Thoracic aorta (tissue), 2 donors: ENCODE data around the gene CUX1. TPM values are rescaled to one million over a fixed set of nuclear protein-coding genes. Genes with fewer than 3 reads are reported as not detected.

Source experiments
- ATAC-seq: fragments of 150-250 bp; one replicate; pipeline ENCODE4 v1.8.0; 2017; ENCODE audit warnings: low read depth; ENCODE audit not compliant: insufficient number of reproducible peaks, low FRiP score
- DNase-seq: peaks from one replicate; pipeline ENCODE4 v3.0.0-alpha.2; 2020; ENCODE audit warnings: low spot score
- H3K27ac ChIP-seq, 2 donors: fragments of 200-600 bp; sonication (generic); 1 replicate in 1 of 2; 2 replicates in 1 of 2; pipeline ENCODE4 v1.5.1; 2016; ENCODE audit warnings: mild to moderate bottlenecking in 2 of 2, moderate library complexity in 2 of 2
- H3K27me3 ChIP-seq: fragments of 200-600 bp; sonication (generic); replicated peaks from 2 replicates; pipeline ENCODE4 v1.6.0; 2016; ENCODE audit warnings: mild to moderate bottlenecking; ENCODE audit not compliant: insufficient read depth
- H3K36me3 ChIP-seq: fragments of 200-600 bp; sonication (generic); one replicate; pipeline ENCODE4 v1.5.1; 2016
- H3K4me1 ChIP-seq, 2 donors: fragments of 200-600 bp; sonication (generic); 1 replicate in 1 of 2; 2 replicates in 1 of 2; pipeline versions ENCODE4 v1.5.1 to v1.6.0; 2016; ENCODE audit warnings: low read depth in 2 of 2, mild to moderate bottlenecking in 1 of 2; ENCODE audit not compliant: control insufficient read depth in 1 of 2
- H3K4me3 ChIP-seq: fragments of 200-600 bp; sonication (generic); 2 replicates; pipeline ENCODE4 v1.5.1; 2016; ENCODE audit warnings: mild to moderate bottlenecking
- H3K9me3 ChIP-seq: fragments of 200-600 bp; sonication (generic); 2 replicates; pipeline ENCODE4 v1.5.1; 2016
- CTCF ChIP-seq: fragments of 200-600 bp; sonication (generic); IDR thresholded peaks from one replicate; pipeline ENCODE4 v1.5.1; 2019; ENCODE audit warnings: antibody characterized with exemption
- total RNA-seq, 2 donors: library from RNA; depleted of rRNA; stranded (reverse); fragments of >200 nt; gene quantifications; one replicate each; pipeline versions ENCODE4 v1.1.0 to v1.2.3, GENCODE V29; 2016

CUX1 gene
- total RNA-seq, 2 donors from 2014 or later: 85.0 to 179 TPM

GRCh38 chr7:102220960-102221800 lies 403.8 kb downstream of the CUX1 start:
- H3K27ac ChIP-seq: no peak overlapping the region
- no peaks in the 10 kb centered on the region for H3K9me3 ChIP-seq
- no peaks in the 10 kb centered on the region for H3K4me1 ChIP-seq
- TF ChIP-seq CTCF: no peak
- ATAC-seq (no peak), DNase-seq (no peak)
- no peaks in the 10 kb centered on the region for H3K36me3 ChIP-seq
- no peaks in the 10 kb centered on the region for H3K27me3 ChIP-seq
- no peak overlapping the region for H3K4me3 ChIP-seq

- Histone ChIP-seq H3K4me1 (no peaks in the 10 kb centered on the region), H3K36me3 (no peaks in the 10 kb centered on the region)
- no peak for ATAC-seq
These were observed 404.5 kb downstream of the CUX1 start for GRCh38 chr7:102221961-102222360.

GRCh38 chr7:102222445-102222844 lies 405.0 kb downstream of the CUX1 start:
- Histone ChIP-seq H3K27me3 (no peaks in the 10 kb centered on the region), H3K4me1 (no peaks in the 10 kb centered on the region), H3K4me3 (no peak overlapping the region), H3K27ac (no peak overlapping the region), H3K9me3 (no peaks in the 10 kb centered on the region), H3K36me3 (no peaks in the 10 kb centered on the region)
- no peak for TF ChIP-seq CTCF
- ATAC-seq (no peak), DNase-seq (no peak)

More at GRCh38 chr7:102221961-102222360, 404.5 kb downstream of the CUX1 start:
- no peak for TF ChIP-seq CTCF
- no peak for DNase-seq
- Histone ChIP-seq H3K9me3 (no peaks in the 10 kb centered on the region), H3K27me3 (no peaks in the 10 kb centered on the region), H3K4me3 (no peak overlapping the region), H3K27ac (no peak overlapping the region)

- no peak overlapping the region for H3K27ac ChIP-seq
- no peak for DNase-seq
- no peaks in the 10 kb centered on the region for H3K27me3 ChIP-seq
- no peaks in the 10 kb centered on the region for H3K9me3 ChIP-seq
- TF ChIP-seq CTCF: no peak
- H3K4me1 ChIP-seq: no peaks in the 10 kb centered on the region
- ATAC-seq: no peak
- no peak overlapping the region for H3K4me3 ChIP-seq
- peaks cover 3% of the 10 kb centered on the region for H3K36me3 ChIP-seq
These were observed 405.8 kb downstream of the CUX1 start for GRCh38 chr7:102223184-102223583.

GRCh38 chr7:102225025-102225424 lies 407.6 kb downstream of the CUX1 start:
- Histone ChIP-seq H3K4me3 (no peak overlapping the region), H3K36me3 (peaks cover 9% of the 10 kb centered on the region), H3K4me1 (no peaks in the 10 kb centered on the region), H3K27me3 (no peaks in the 10 kb centered on the region), H3K9me3 (no peaks in the 10 kb centered on the region), H3K27ac (no peak overlapping the region)
- ATAC-seq (no peak), DNase-seq (no peak)
- no peak for TF ChIP-seq CTCF
